IgD-negative memory B cell (primary cell): ENCODE data around the gene IGFBP6. TPM values are rescaled to one million over a fixed set of nuclear protein-coding genes. Genes with fewer than 3 reads are reported as not detected.

ENCODE experiments used
- H3K27ac Mint-ChIP-seq, 3 donors: one replicate each; pipeline ENCODE4 v1.8.0; 2020 to 2022; ENCODE audit warnings: mild to moderate bottlenecking in 3 of 3, mixed read lengths in 3 of 3, moderate library complexity in 1 of 3
- H3K27me3 Mint-ChIP-seq: one replicate; pipeline ENCODE4 v1.8.0; 2021; ENCODE audit warnings: mixed read lengths
- H3K36me3 Mint-ChIP-seq: one replicate; pipeline ENCODE4 v1.8.0; 2020; ENCODE audit warnings: mild to moderate bottlenecking, mixed read lengths
- H3K4me1 Mint-ChIP-seq, 3 donors: one replicate each; pipeline ENCODE4 v1.8.0; 2020 to 2022; ENCODE audit warnings: mixed read lengths in 3 of 3, mild to moderate bottlenecking in 1 of 3
- H3K4me3 Mint-ChIP-seq, 4 donors: one replicate each; pipeline ENCODE4 v1.8.0; 2020 to 2022; ENCODE audit warnings: mild to moderate bottlenecking in 4 of 4, mixed read lengths in 4 of 4, moderate library complexity in 3 of 4
- H3K9me3 Mint-ChIP-seq, 3 donors: one replicate each; pipeline ENCODE4 v1.8.0; 2020 to 2021; ENCODE audit warnings: mixed read lengths in 3 of 3, mild to moderate bottlenecking in 1 of 3
- polyA plus RNA-seq: library from polyadenylated mRNA; unstranded; fragments of 300-500 nt; fragmentation: Illumina TruSeq; gene quantifications from one replicate; pipeline ENCODE4 v1.2.3, GENCODE V29; 2021

Gene IGFBP6
- polyA plus RNA-seq: 1.0 TPM

- H3K27ac Mint-ChIP-seq: no peak within 1 kb of the TSS
- H3K4me1 Mint-ChIP-seq: peaks cover 3 to 21% (median 13%) of the 10 kb centered on the region in 3 donors
- H3K36me3 Mint-ChIP-seq: peaks cover 1% of the 10 kb centered on the region
- H3K27me3 Mint-ChIP-seq: peaks cover 6% of the 10 kb centered on the region
- peak within 1 kb of the TSS; percentile 84 to 94 (median 88) for H3K4me3 Mint-ChIP-seq
- no peaks in the 10 kb centered on the region for H3K9me3 Mint-ChIP-seq
Measured at GRCh38 chr12:53097564-53098353, at the start of gene IGFBP6. Gene IGFBP6 (plus strand): TSS chr12:53097667. CDS start chr12:53097718, 51 bp downstream.

GRCh38 chr12:53048033-53048779 lies 49.3 kb upstream of the IGFBP6 start:
- peak overlapping the region; percentile 34 to 85 (median 72) for H3K4me3 Mint-ChIP-seq
- H3K27ac Mint-ChIP-seq: peak overlapping the region in 1 of 3 donors; percentile 47
- peaks cover 0 to 5% (median 2%) of the 10 kb centered on the region in 3 donors for H3K4me1 Mint-ChIP-seq
- no peaks in the 10 kb centered on the region for H3K27me3 Mint-ChIP-seq
- no peaks in the 10 kb centered on the region for H3K9me3 Mint-ChIP-seq
- no peaks in the 10 kb centered on the region for H3K36me3 Mint-ChIP-seq

DNA sequence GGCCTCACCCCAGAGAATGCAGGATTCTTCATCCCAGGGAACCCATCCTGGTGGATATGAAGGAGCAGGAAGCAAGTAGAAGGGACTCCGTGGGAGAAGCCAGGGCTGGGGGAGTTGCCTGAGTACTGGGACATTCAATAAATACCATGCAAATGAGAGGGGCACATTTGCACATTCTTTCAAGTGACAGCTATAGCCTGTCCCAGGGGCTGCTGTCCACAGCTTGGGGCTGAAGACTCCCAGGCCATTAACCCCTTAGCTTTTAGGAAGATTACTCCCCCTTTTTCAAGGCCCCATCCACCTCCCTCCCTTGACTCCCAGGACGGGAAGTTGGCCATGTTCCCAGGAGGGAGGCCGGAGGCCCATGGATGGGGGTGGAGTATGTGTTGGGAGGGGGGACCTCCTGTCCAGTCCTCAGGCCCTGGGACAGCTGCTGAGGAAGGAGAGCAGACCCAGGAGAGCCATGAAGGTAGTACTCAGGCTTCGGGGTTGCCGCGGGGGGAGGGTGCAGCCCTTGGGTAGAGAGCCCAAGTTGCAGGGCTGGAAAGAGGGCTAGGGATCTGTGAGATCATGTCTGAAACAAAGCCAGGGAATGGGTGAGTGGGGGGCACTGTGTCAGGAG lies 48.6 kb upstream of the IGFBP6 start:
- Mint-ChIP-seq H3K27ac (peak overlapping the region in 1 of 3 donors; percentile 47), H3K4me1 (peaks cover 0 to 8% (median 4%) of the 10 kb centered on the region in 3 donors), H3K27me3 (no peaks in the 10 kb centered on the region), H3K4me3 (peak overlapping the region in 1 of 4 donors; percentile 34), H3K36me3 (no peaks in the 10 kb centered on the region), H3K9me3 (no peaks in the 10 kb centered on the region)

DNA sequence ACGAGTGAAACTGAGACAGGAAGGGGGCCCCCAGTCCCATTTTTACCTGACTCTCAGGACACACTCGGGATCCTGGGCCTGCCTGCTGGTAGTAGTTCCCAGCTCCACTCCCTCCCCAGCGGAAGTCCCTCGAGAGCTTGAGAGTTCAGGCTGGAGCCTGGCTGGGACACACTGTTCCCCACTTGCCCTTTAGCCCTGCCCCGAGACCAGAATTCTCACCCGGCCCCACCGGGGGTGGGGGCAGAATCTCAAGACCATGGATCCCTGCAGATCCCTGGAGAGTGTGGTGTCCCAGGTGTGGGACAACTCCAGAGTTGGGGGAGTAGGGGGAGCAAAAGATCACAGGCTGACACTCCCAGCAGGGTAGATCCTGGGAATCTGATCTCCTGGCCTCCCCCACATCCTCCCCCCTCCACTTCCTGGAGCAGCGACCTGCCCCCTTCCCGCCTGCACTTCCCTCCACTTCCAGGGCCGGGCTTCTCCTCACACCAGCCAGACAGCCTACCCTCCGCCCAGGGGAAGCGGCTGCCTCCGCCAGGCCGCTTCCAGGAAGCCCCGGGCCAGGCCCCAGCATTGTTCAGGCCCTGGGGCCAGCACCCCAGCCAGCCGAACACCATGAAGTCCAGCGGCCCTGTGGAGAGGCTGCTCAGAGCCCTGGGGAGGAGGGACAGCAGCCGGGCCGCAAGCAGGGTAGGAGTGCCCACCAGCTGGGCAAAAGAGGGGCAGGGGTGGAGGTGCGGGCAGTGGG lies 47.7 kb upstream of the IGFBP6 start, which contains the start of gene TNS2:
Gene TNS2 (plus strand): TSS at position 495 of the 748 bp plus-strand sequence. CDS start 121 bp downstream, at position 616.
- Mint-ChIP-seq H3K27me3 (no peaks in the 10 kb centered on the region), H3K27ac (no peak within 1 kb of the TSS), H3K36me3 (no peaks in the 10 kb centered on the region), H3K4me1 (peaks cover 0 to 13% (median 8%) of the 10 kb centered on the region in 3 donors), H3K4me3 (peak within 1 kb of the TSS in 1 of 4 donors; percentile 34), H3K9me3 (no peaks in the 10 kb centered on the region)

DNA sequence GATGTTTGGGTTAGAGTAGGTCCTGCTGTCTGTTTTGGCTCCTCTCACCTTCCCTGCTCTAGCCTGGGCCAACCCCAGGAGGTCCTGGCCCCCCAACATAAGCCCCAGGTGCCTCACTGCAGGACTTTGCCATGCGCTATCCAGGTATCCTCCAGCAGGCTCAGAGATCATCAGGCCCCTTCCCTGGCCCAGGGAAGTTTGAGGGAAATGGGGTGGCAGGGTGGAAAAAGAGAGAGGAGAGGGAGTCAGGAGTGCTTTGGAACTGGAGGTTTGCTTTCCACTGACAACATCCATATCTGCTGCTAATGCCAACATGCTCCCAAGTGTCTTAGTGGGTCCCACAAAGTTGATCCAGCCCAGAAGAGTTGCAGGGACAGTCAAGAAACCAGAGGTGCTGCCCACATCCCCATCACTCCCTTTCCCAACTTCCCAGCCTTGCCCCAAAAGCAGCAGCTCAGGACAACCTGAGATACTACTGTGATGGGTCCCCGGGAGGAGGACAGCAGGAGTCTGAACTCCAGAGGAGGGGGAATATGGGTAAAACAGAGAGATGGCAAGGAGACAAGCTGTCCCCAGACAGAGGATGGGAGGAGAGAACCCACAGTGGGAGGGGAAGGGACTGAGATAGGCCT lies 46.9 kb upstream of the IGFBP6 start:
- no peaks in the 10 kb centered on the region for H3K9me3 Mint-ChIP-seq
- no peaks in the 10 kb centered on the region for H3K27me3 Mint-ChIP-seq
- no peaks in the 10 kb centered on the region for H3K36me3 Mint-ChIP-seq
- H3K4me3 Mint-ChIP-seq: peak overlapping the region in 1 of 4 donors; percentile 9
- H3K4me1 Mint-ChIP-seq: peaks cover 0 to 13% (median 8%) of the 10 kb centered on the region in 3 donors
- no peak overlapping the region for H3K27ac Mint-ChIP-seq

DNA sequence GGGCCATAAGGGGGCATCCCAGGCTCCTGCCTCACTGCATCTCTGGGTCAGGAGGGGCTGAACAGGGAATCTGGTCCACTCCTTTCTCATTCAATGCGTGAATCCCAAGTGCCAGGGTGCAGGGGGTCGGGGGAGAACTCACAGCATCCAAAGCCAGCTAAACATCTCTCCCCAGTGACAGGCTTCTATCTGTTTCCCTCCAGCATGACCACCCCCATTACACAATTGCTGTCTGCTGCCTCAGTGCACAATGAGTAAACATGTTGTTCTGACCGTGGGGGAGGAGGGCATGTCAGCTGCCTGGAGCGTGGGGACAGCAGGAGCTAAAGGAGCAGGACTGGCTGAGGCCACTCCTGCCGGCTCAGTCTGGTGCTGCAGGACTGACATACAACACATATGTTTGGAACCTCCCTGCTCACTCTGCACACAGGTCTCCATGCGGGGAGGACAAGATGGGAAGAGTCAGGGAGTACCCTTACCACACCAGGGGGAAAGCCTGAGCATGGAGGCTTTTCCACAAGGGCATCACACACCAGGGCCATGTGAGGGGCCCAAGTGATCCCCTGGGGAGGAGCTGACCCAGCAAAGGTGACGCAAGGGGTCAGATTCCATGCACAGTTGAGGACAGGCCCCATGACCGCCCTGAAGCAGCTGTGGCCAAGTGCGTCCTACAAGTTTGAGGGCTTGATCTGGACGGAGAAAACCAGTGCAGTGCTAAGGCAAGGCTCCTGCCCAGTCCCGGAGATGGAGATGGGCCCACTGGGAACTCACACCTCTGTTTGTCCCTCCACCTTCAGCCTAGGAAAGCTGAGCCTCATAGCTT lies 46.2 kb upstream of the IGFBP6 start:
- peak overlapping the region in 1 of 4 donors; percentile 34 for H3K4me3 Mint-ChIP-seq
- peaks cover 0 to 13% (median 8%) of the 10 kb centered on the region in 3 donors for H3K4me1 Mint-ChIP-seq
- peak overlapping the region in 1 of 3 donors; percentile 23 for H3K27ac Mint-ChIP-seq

GRCh38 chr12:53051881-53052412 lies 45.5 kb upstream of the IGFBP6 start:
- H3K4me1 Mint-ChIP-seq: peaks cover 0 to 10% (median 6%) of the 10 kb centered on the region in 3 donors
- H3K27ac Mint-ChIP-seq: peak overlapping the region in 1 of 3 donors; percentile 57
- no peaks in the 10 kb centered on the region for H3K27me3 Mint-ChIP-seq
- no peaks in the 10 kb centered on the region for H3K36me3 Mint-ChIP-seq
- no peaks in the 10 kb centered on the region for H3K9me3 Mint-ChIP-seq
- peak overlapping the region in 2 of 4 donors; percentile 27 to 34 for H3K4me3 Mint-ChIP-seq

More for the DNA sequence above, 46.2 kb upstream of the IGFBP6 start:
- H3K36me3 Mint-ChIP-seq: no peaks in the 10 kb centered on the region
- H3K9me3 Mint-ChIP-seq: no peaks in the 10 kb centered on the region
- no peaks in the 10 kb centered on the region for H3K27me3 Mint-ChIP-seq

DNA sequence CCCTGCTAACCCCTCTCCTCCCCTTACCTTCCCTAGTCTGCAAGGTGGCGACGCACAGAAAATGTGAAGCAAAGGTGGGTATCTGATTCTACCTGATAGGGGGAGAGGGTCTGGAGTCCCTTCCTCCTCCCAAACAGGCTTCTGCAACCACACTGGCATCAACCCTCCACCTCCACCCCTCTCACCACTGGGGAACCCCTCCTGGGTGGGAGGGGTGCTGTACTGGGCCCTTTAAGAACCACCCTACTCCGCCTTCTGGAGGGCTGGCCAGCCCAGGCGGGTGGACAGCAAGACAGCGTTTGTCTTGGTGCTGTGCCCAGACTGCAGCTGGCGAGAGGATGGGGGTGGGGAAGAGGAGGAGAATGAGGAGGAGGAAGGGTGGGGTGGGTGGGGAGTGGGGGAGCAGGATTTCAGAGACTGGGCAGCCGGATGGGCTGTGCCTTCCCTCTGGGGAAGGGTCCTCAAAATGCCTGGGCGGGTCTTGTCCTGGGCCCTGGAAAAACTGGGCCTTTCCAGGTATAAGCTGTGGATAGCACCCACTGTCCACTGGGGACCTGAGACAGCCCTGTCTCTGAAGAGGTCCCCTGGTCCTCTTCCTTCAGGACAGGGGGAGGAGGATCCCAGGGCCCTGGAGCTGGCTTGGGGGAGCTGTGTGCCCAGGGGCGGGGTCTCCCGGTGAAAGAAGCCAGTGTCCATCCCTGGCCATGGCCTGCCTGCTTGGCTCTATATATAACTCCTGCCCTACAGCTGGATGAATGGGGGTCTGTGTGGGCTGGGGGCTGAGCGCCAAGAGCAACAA lies 44.8 kb upstream of the IGFBP6 start:
- H3K9me3 Mint-ChIP-seq: no peaks in the 10 kb centered on the region
- H3K27me3 Mint-ChIP-seq: no peaks in the 10 kb centered on the region
- H3K4me1 Mint-ChIP-seq: peaks cover 0 to 10% (median 6%) of the 10 kb centered on the region in 3 donors
- H3K36me3 Mint-ChIP-seq: no peaks in the 10 kb centered on the region
- H3K4me3 Mint-ChIP-seq: no peak overlapping the region
- H3K27ac Mint-ChIP-seq: peak overlapping the region in 1 of 3 donors; percentile 57

DNA sequence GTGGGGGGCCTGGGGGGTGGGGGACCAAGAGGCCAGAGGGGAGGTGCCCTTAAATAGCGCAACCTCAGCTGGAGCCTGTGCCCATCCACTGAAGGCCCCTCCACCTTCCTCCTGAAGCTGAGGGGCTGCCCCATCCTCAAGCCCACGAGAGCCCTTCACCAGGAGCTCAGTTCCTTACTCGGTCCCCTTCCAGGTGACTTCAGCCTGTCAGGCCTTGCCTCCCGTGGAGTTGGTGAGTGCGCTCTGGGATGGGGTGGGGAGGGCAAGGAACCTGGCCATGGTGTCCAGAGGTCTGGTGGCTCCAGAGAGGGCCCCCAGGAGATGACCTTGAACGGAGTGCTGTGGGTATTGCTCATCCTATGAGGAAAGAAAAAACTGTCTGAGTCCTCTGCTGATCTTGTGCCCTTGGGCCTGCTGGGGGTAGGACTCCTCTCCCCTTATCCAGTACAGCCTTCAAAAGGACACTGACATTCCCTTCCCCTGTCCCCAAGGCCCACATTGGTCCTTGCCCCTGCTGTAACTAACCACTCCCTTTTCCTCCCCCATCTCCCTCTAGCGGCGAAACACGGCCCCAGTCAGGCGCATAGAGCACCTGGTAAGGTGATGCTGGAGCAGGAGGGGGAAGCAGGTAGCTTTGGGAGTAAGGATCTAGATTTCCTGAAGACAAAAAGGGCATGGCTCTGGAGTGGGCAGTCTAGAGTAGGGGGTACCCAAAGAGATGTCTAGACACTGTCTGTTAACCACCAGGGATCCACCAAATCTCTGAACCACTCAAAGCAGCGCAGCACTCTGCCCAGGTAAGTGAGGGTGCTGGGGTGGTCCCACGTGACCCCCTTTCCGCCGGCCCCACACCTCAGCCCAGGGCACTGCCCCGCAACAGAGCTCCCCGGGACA lies 44.0 kb upstream of the IGFBP6 start:
- H3K27me3 Mint-ChIP-seq: no peaks in the 10 kb centered on the region
- H3K36me3 Mint-ChIP-seq: no peaks in the 10 kb centered on the region
- H3K4me1 Mint-ChIP-seq: peaks cover 0 to 10% (median 6%) of the 10 kb centered on the region in 3 donors
- H3K4me3 Mint-ChIP-seq: peak overlapping the region; percentile 82 to 99 (median 96)
- H3K27ac Mint-ChIP-seq: peak overlapping the region; percentile 49 to 96 (median 95)
- H3K9me3 Mint-ChIP-seq: no peaks in the 10 kb centered on the region

DNA sequence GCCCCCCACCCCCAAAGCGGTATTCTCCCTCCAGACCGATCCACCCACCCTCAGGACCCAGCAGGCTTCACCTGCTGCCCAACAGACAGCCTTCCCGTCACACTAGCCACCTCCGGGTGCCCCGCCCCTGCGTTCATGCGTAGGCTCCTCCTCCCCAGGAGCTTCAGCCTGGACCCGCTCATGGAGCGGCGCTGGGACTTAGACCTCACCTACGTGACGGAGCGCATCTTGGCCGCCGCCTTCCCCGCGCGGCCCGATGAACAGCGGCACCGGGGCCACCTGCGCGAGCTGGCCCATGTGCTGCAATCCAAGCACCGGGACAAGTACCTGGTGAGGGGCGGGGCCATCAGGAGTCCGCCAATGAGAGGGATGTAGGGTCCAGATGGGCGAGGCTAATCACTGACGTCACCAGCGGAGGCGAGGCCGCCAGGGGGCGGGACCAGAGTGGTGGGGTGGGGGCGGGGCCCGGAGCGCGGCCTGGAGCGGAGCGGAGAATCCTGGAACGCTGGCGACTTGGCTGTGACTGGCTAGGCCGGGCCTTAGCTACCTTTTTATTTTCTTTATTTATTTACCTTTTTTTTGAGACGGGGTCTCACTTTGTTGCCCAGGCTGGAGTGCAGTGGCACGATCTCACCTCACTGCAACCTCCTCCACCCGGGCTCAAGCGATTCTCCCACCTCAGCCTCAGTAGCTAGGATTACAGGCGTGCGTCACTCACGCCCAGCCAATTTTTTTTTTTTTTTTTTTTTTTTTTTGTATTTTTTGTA lies 43.2 kb upstream of the IGFBP6 start:
- Mint-ChIP-seq H3K4me3 (peak overlapping the region; percentile 82 to 99 (median 96)), H3K27ac (peak overlapping the region; percentile 49 to 96 (median 95)), H3K36me3 (no peaks in the 10 kb centered on the region), H3K9me3 (no peaks in the 10 kb centered on the region), H3K4me1 (peaks cover 0 to 10% (median 6%) of the 10 kb centered on the region in 3 donors), H3K27me3 (no peaks in the 10 kb centered on the region)
